Inflammatory macrophage treated with lipopolysaccharide for 1 hour (primary cell): Measurements from ENCODE around the gene COQ10B.
"Not testable (repeated sequence)": the region's sequence is repeated elsewhere in the genome, so short reads cannot be mapped to it uniquely, and the experiment has no call there.

Experiments used
- DNase-seq, 2 donors: peaks; one replicate each; pipeline ENCODE4 v3.0.0-alpha.2; 2020 to 2022

The COQ10B gene

DNA sequence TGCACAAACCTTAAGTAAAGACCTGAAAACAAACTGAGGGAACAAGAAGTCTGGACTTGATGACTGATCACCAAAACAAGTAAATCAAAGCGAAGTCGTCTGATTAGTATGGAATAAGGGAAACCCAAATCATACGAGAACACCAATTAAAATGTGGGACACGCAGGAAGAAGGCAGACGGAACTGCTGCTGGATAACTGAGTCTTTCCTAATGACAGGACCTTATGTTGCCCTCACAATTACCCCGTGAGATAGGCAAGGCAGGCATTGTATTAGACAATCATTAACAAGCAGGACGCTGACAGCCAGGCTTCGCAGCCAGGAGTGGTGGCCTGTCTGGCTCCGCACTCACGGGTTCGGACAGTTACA lies 614 bp upstream of the COQ10B start:
- no peak for DNase-seq

GRCh38 chr2:197453914-197454398 lies 604 bp downstream of the COQ10B start:
- DNase-seq, result no peak

DNA sequence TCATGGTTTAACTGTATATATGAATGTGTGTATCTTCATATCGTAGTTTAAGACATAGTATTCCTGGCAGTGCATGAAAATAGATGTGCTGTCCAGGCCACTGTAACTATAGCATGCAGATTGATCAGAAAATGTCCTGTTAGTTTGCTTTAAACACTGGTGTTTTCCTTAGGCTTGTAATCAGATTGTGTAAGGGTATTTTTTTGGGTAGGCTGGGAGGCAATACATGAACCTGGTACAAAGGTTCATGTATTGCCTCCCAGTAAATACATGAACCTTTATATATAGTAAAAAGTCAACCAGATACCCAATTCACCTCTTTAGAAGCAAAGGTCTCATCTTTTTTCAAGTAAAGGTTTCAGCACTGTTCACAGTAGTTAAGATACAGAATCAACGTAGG lies 1.6 kb downstream of the COQ10B start:
- no peak for DNase-seq

DNA sequence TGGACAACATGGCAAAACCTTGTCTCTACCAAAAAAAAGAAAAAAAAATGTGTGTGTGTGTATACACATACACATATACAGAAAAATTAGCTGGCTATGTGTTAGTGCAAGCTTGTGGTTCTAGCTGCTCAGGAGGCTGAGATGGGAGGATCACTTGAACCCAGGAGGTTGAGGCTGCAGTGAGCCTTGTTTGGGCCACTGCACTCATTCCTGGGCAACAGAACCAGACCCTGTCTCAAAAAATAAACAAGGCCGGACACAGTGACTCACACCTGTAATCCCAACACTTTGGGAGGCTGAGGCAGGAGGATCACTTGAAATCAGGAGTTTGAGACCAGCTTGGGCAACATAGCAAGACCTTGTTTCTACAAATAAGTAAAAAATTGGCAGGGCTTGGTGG lies 2.1 kb downstream of the COQ10B start:
- DNase-seq, result no peak

DNA sequence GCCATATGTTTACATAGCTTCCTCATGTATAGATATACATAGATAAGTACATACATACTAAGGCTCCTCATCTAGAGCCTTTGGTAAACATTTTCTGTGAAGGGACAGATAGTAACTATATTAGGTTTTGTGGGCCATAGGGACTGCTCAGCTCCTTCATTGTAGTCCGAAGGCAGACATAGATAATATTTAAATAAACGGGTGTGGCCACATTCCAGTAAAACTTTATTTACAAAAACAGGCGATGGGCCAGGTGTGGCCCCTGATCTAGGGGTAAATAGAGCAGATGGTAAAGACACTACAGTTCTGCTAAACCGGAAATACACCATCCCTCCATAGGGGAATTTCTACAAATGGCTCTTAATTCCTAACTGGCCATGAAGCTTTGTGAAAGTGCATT lies 7.3 kb downstream of the COQ10B start:
- no peak for DNase-seq

GRCh38 chr2:197461057-197461456 lies 7.7 kb downstream of the COQ10B start:
- DNase-seq, result no peak

DNA sequence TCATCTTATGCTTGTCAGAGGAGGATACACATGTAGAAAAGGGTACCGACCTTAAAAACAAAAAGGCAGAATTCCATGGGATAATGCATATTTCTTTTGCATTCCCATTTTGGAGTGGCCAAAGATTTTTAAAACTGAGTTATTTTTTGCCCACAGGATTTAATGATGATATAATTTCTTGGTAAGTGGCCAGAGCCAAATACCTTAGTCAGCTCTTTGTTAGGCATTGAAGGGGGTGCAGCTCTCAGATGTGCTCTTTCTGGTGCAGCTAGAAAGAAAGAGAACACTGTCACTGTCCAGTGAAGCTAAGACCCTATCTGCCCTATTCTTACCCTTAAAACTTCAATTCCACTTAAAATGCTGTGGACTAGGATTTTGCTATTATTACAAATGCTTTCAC lies 10.8 kb downstream of the COQ10B start:
- no peak for DNase-seq

DNA sequence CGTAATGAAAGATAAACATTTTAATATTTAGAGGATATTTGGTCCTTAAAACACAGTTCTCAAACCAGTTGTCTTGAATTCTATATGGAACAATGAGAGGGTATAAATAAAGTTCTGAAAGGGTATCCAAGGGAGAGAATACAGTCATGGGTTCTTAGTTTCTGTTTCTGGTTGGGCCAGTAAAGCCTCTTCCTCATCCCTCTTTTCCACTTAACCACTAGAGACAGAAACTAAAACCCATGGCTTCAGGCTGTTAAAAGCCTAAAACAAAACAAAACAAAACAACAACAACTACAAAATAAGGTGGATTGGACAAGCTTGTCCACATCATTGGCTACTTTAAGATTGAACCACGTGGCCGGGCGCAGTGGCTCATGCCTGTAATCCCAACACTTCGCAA lies 18.8 kb downstream of the COQ10B start:
- no peak for DNase-seq

- no peak for DNase-seq
Observed at GRCh38 chr2:197477797-197478196, 24.4 kb downstream of the COQ10B start.

DNA sequence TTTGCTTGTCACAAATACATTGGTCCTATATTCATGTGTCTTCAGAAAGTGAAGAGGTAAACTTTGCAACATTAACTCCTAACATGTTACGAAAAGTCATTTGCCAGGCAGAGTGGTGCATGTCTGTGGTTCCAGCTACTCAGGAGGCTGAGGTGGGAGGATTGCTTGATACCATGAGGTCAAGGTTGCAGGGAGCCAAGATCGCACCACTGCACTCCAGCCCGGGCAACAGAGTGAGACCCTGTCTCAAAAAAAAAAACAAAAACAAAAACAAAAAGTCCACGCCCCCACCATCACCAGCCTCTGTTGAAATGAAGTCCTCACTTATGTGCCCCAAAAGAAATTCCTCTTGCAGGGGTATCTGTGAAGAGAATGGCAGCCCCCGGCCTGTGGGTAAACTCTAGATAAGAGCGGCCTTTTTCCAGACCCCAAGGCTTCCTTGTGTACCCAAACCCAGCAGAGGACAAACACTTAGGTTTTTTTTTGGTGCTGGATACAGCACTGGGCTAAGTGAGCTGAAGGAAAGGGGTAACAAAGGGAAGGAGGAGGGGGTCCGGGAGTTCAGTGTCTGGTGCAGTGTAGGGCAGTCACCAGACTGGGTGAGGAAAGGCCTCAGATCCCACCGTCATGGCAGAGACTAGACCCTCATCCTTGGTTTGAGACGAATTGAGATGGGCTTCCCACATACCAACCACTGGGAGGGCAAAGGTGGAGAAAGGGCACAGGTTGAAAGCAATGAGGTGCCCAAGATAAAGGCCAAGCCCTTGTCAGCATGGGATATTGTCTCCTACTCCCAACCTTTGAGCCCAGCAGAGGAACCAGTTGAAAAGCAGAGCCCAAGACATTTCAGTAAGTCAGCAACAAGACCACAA lies 27.0 kb downstream of the COQ10B start:
- no peak for DNase-seq

DNA sequence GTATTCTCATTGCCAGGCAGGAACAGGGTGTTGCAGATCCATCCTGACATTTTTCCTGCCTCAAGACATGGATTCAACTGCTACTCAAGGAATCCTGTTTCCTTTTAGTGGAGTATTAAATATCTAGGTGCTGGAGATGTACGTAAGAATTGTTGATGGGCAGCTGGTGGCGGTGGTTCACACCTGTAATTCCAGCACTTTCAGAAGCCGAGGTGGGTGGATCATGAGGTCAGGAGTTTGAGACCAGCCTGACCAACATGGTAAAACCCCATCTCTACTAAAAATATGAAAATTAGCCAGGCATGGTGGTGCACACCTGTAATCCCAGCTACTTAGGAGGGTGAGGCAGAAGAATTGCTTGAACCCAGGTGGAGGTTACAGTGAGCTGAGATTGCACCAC lies 30.9 kb downstream of the COQ10B start:
- DNase-seq, result not testable (repeated sequence)

DNA sequence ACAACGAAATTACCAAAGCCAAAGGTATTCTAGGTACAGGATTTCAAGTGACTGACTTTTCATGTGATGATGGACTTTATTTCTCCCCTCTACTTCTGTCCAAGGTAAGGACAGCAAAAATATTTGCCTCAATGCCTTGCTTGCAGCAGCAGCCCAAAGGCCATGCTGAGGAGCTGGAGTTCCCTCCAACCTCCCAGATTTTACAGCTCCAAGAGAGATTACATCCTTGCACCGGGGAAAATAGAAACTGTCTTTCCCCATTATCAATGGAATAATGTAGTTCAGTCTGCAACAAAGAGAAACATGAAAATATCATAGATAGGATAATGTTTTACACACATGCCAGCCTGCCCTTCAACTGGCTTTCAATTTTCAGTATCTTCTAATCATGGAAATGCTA lies 32.8 kb downstream of the COQ10B start:
- DNase-seq, result no peak

DNA sequence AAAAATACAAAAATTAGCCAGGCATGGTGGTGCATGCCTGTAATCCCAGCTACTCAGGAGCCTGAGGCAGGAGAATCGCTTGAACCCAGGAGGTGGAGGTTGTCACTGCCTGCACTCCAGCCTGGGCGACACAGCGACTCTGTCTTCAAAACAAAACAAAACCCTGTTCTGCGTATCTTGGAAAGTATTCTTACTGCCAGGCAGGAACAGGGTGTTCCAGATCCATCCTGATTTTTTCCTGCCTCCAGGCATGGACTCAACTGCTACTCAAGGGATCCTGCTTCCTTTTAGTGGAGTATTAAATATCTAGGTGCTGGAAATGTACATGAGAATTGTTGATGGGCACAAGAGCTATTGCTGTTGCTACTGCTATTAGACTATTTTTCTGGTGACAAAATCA lies 34.0 kb downstream of the COQ10B start:
- no peak for DNase-seq

GRCh38 chr2:197495433-197496134 lies 42.2 kb downstream of the COQ10B start:
- DNase-seq, result no peak

DNA sequence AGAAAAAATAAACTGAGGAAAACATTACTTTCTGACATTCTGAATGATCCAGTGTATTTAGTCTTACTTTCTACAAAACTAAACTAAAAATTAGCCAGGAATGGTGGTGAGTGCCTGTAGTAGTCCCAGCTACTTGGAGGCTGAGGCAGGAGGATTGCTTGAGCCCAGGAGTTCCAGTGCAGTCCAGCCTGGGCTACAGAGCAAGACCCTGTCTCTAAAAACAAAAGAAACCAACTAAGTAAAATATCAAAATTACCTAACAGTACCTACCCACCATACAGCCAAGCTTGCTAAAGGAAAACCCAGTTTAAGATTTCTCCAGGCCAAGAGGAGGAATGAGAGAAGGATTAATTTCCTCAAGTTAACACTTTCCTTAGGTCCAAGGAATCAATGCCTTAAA lies 43.3 kb downstream of the COQ10B start:
- no peak for DNase-seq

DNA sequence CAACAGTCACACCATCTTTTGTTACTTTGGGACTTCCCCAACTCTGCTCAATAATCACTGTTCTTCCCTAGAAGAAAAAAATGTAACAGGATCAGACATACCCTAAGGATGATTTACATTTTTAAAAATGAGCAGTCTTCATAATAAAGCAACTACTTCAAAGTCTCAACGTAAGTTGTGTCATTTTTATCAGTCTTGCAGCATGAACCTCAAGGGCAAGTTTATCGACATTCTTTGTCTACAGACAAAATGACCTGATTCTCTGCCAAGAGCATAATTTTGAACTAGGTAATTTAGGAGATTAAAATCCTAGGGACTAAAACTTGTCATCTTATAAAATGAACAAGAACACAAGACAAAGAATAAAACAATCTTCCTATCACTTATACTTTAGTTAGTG lies 44.0 kb downstream of the COQ10B start:
- no peak for DNase-seq

DNA sequence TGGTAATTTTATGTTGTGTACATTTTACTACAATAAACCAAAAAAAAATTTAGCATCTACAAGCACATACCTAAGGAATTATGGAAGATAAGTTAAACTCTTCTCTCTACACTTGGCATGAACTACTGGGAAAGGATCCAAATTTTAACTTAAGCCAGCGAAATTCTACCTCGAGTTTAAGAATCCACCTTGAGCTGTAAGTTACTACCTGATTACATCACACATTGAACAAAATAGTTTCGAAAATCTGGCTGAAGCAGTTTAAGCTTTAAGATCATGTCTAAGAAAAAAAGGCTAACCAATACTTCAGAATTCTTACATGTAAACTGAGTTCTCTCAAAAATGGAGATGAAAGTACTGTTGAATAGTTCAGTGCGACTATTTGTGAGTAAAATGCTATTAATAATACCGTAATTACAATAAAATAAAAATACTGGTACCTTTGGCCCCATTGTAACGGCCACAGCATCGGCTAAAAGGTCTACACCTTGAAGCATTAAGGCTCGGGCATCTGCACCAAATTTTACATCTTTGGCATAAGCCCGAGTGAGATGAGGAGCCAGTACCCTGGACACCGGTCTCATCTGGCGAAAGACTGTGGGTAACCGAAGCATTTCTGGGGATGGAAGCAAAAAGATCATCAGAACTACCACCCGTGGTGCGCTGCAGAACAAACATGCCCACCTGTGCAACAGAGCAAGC lies 45.0 kb downstream of the COQ10B start:
- DNase-seq, result no peak

- peak; percentile 51 to 56 for DNase-seq
Observed at GRCh38 chr2:197498937-197499593, 45.7 kb downstream of the COQ10B start.

DNA sequence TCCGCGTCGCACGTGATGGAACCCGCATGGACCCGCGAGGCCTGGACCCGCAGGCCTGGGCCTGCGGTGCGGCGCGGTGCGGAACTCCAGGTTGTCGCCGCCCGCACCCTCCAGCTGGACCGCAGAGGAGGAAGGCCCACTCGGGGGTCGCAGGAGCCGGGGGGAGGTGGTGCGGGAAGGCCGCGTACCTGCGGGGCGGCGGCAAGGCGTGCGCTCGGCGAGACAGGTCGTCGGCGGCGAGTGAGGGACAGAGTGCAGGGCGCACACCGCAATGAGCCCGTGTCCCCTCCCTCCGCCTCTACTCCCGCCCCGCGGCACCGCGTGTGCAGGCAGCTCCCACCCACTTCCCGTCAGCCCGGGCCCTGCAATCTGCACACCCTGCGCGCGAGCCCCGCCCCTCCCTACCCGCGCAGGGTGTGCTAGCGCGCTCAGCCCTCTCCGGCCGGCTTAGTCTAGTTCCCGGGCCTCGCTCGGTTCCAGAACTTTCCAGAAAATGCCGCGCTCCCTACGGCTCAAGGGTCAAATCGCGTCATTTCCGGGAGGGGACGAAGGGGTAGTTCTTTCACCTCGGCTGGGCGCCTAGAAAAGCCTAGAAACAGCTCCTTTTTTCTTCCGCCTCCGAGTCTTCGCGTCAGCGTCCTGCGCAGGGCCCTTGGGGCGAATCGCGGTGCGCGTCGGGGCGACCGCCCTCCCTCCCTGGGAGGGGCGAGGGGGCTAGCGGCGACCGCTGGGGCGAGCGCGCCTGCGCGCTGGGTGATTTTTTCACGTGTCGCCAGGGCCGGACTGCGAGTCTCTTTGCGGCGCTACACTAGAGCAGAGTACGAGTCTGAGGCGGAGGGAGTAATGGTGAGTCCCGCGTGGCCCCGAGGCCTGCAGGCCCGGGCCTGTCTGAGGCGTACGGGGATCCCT lies 46.5 kb downstream of the COQ10B start, which contains the start of the genes HSPD1 and HSPE1:
Gene HSPD1, minus strand, starts transcription at position 247 of the 909 bp plus-strand sequence. CDS start 992 bp downstream, outside the sequence.
Gene HSPE1, plus strand, starts transcription at position 786 of the 909 bp plus-strand sequence. Its CDS starts 58 bp downstream, at position 844.
- DNase-seq, result peak; percentile 99 to 100

DNA sequence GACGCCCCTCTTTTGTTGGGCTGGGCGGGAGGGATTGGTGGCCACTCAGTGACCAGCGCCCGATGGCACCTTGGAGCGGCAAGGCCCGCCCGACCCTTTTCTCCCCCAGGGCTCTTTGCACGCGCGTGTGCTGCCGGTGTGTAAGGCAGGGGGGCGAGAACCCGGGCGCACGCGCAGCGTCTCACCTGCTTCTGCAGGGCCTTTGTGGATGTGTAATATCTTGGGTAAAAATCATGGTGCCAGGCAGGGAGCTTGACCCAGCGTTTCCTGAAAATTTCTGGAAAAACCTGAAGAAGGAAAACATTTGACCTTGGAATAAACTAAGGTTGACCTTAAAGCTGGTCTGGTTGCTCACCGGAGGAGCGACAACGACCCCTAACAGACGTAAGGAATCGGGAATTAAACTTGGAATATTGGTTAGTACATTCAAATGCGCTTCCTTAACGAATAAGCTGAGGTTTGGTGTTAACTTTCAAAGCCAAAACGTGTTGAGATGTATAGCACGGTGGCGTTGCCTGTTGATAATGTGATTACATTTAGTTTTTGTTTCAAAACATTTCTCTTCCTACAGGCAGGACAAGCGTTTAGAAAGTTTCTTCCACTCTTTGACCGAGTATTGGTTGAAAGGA lies 47.3 kb downstream of the COQ10B start:
- DNase-seq, result peak; percentile 5 to 19

- DNase-seq, result no peak
Observed at GRCh38 chr2:197502201-197502600, 48.8 kb downstream of the COQ10B start.
